VCaP (cell line): ENCODE measurements around the gene RAD51B.

Source experiments
- H3K27ac ChIP-seq: fragments of 450-650 bp; 2 replicates; pipeline ENCODE4 v1.5.1; 2017
- TF ChIP-seq, protein P1 (sequence below): fragments of 450-650 bp; conservative IDR thresholded peaks from 2 replicates; pipeline ENCODE4 v1.5.1; 2017; ENCODE audit warnings: mild to moderate bottlenecking, moderate library complexity

The RAD51B gene

DNA sequence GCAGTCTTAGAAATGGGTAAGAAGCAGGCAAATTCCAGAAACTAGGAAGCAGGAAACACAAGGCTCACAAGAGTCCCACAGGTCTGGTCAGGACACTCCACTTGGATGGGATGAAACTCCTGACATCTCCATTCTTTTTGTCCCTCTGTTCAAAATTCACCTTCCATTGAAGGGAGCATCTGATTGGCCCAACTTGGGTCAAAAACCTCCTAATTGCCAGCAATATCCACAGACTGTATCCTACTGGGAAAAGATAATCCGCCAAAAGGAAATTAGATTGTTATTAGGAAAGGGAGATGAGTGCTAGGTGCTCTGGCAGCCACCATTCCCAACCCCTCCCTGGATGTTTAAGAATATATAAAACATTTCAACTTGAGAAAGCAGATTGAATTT, 716.4 kb downstream of the RAD51B start:
- no peak overlapping the region for H3K27ac ChIP-seq
- TF ChIP-seq, protein P1, sequence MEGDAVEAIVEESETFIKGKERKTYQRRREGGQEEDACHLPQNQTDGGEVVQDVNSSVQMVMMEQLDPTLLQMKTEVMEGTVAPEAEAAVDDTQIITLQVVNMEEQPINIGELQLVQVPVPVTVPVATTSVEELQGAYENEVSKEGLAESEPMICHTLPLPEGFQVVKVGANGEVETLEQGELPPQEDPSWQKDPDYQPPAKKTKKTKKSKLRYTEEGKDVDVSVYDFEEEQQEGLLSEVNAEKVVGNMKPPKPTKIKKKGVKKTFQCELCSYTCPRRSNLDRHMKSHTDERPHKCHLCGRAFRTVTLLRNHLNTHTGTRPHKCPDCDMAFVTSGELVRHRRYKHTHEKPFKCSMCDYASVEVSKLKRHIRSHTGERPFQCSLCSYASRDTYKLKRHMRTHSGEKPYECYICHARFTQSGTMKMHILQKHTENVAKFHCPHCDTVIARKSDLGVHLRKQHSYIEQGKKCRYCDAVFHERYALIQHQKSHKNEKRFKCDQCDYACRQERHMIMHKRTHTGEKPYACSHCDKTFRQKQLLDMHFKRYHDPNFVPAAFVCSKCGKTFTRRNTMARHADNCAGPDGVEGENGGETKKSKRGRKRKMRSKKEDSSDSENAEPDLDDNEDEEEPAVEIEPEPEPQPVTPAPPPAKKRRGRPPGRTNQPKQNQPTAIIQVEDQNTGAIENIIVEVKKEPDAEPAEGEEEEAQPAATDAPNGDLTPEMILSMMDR = no peak

DNA sequence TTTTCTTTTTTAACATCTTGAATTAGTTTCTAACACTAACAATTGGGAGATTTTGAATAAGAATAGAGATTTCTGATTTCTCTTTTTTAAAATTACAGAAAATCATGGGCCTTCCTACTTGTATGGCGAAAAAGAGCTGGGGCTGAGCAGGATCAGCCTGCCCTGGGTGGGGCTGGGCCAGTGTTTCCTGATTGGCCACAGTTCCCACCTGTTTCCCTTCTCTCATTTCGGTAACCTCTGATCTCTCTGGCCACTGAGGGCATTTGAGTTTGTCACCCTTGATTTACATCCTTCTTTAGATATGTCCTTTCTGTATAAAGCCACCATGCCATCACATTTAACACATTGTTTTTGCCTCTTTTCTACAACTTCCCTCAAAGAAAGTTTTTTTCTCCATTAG, 719.1 kb downstream of the RAD51B start:
- TF ChIP-seq, protein P1 = no peak
- H3K27ac ChIP-seq = no peak overlapping the region

DNA sequence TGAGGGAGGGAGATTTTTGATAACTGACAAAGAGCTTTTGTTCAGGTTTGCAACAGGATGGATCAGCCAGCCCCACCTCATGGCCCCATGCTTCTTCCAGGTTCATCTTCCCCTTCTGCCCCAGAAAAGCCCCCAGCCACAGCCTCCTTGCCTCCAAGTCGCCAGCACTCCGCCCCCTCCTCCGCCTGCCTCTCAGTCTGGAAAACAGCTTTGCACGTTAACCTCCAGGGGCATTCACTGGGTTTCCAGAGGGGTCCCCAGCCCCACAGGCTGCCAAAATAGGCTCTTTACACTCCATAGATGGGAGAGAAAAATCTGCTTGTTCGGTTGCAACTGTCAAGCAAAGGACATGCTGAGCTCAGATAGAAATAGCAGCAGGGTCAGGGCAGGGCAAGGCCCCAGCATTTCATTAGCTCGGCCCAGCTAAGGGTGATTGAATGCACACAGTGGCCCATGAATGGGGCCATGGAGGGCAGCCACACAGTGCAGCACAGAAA, 719.7 kb downstream of the RAD51B start:
- TF ChIP-seq, protein P1 = no peak

DNA sequence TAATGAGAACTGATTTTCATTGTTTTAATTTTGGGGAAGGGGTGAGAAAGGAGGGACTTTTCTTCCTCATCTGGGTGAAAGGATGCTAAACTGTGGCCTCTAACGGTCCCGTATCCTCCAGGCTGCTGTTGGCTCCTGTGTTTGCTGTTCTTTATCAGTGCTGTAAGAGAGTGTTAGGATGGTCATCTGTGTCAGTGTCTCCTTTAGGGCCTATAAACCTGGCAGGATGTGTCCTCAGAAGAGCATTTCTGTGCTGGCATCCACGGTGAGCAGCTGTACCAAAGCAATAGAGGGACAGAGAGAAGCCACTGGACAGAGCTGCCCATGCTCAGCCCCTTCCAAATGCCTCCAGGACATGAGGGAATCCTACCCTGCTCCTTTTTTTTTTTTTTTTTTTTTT, 720.2 kb downstream of the RAD51B start:
- TF ChIP-seq, protein P1 = no peak
- no peak overlapping the region for H3K27ac ChIP-seq

More for the DNA sequence above, 719.7 kb downstream of the RAD51B start:
- no peak overlapping the region for H3K27ac ChIP-seq

DNA sequence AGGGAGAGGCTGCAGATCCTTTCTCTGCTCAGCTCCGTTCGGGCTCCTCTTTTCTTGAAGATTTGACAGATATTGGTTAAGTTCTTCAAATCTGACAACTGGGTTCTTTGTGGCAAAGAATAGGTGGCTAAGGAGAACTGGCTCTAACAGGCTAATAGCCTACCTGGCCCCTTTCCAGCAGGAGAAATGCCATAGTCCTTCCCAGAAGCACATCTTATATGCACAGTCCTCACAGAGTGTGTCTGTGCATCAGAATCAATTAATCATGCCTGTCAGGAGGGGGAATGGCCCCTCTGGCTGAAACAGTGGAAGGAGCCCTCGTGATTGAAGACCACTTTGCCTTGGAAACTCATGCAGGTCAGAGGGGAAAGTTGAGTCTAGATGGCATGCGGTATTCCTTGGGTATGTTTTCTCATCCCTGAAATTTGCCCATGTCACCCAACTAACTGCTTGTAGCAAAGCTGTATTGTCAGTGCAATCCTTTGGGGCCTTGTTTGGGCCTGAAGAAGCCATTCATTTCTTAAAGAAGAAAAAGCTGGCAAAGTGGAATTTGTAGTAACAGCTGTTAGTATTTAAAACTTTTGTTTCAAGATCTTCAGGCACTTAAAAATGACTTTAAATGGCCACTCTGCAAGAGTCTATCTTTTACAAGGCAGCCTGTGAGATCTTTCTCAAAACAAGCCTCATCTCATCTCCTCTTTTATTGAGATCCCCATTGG, 721.8 kb downstream of the RAD51B start:
- TF ChIP-seq, protein P1 = no peak
- no peak overlapping the region for H3K27ac ChIP-seq

DNA sequence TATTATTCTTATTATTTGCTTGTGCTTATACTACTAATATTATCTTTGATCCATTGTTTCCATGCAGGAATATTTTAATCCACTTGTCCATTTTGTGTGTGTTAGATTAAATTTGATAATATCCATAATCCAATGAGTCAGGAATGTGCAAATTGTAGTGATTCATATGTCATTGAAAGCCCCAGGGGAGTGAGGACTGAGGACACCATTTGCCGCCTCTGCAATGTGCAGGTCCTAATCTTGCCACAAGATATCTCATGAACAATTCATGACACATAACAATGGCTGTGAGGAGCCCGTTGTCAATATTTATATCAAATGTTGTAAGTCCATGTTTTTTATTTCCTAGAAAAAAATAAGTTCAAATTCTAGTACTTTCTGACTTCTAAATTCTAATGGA, 722.8 kb downstream of the RAD51B start:
- no peak overlapping the region for H3K27ac ChIP-seq
- TF ChIP-seq, protein P1 = no peak

DNA sequence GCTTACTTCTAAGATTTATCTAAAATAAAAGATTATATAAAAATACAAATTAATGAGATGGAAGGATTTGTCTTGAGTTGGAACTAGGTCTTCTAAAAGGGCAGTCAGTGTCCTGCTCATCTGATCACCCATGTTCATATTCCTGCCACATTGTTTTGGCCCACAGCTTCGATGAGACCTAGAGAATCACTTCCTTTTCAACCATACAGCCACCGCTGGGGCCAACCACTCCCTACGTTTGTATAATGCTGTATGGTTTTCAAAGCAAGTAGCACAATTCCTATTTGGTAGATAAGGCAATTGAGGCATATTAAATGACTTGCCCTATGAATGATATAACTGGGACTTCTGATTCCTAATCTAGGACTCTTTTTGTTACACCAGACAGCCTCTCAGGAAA, 723.9 kb downstream of the RAD51B start:
- H3K27ac ChIP-seq = no peak overlapping the region
- TF ChIP-seq, protein P1 = no peak
